ENCODE measurements around the gene IGFBP2.

DNA sequence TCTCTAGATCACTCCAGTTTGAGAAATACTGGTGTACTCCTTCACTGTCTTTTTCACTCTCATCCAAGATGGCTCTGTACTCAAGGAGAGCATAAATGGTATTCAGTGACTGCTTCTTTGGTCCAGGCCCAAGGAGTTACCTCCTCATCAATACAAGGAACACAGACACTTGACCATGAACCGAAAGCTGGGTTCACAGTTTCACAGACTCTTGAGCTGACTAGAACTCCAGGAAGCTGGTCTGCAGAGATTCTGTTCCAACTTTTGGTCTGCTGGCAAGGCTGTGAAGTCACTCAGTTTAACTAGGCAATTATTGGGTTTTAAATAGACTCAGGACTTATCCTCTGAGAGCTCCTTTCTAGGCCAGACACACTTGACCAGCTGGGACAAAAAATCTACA lies 69.5 kb downstream of the IGFBP2 start:
- TF ChIP-seq CTCF (IDR thresholded peaks at IDR 0.05), result no peak
- no peak for TF ChIP-seq POLR2AphosphoS5 (IDR thresholded peaks at IDR 0.05)
